Lower lobe of right lung (tissue), 2 donors: ENCODE measurements around the gene H6PD. TPM values are rescaled to one million over a fixed set of nuclear protein-coding genes. Genes with fewer than 3 reads are reported as not detected.

Experiments
- ATAC-seq, 2 donors: fragments of 200-7000 bp; cut with Tn5 transposase; one replicate each; pipeline ENCODE4 v1.9.1; 2020 to 2022; ENCODE audit warnings: mild to moderate bottlenecking in 2 of 2, moderate library complexity in 2 of 2
- DNase-seq: peaks from one replicate; pipeline ENCODE4 v3.0.0-alpha.2; 2020
- H3K27ac ChIP-seq: fragments of 200-600 bp; one replicate; pipeline ENCODE4 v1.8.0; 2022
- H3K27me3 ChIP-seq: fragments of 200-600 bp; one replicate; pipeline ENCODE4 v1.8.0; 2022; ENCODE audit warnings: low read depth
- H3K36me3 ChIP-seq: fragments of 200-600 bp; one replicate; pipeline ENCODE4 v1.8.0; 2022; ENCODE audit warnings: mild to moderate bottlenecking
- H3K4me1 ChIP-seq: fragments of 200-600 bp; one replicate; pipeline ENCODE4 v1.8.0; 2022
- H3K4me3 ChIP-seq: fragments of 200-600 bp; one replicate; pipeline ENCODE4 v1.8.0; 2022; ENCODE audit warnings: mild to moderate bottlenecking
- H3K9me3 ChIP-seq: fragments of 200-600 bp; one replicate; pipeline ENCODE4 v1.8.0; 2022
- intact Hi-C: fragments of 100-400 bp; cut with DNase I; formaldehyde crosslinking; loops from one replicate; pipeline ENCODE4 v1.11.0; 2022
- total RNA-seq: library from RNA; stranded (reverse); fragmentation: NEBNext Ultra II Directional; extraction: Animal tissue kit (Norgen Biotek cat#: 25700); gene quantifications from one replicate; pipeline ENCODE4 v1.2.1, GENCODE V29; 2021
- TF ChIP-seq, protein P1 (sequence below): fragments of 200-600 bp; IDR thresholded peaks from one replicate; pipeline ENCODE4 v1.8.0; 2022; ENCODE audit warnings: antibody characterized with exemption, mild to moderate bottlenecking
- donor health status: DM: no; HTN: yes; CAD: no; lungs with severe emphysema.

H6PD gene
- total RNA-seq, 1 donor from 2014 or later, result 40.7 TPM

DNA sequence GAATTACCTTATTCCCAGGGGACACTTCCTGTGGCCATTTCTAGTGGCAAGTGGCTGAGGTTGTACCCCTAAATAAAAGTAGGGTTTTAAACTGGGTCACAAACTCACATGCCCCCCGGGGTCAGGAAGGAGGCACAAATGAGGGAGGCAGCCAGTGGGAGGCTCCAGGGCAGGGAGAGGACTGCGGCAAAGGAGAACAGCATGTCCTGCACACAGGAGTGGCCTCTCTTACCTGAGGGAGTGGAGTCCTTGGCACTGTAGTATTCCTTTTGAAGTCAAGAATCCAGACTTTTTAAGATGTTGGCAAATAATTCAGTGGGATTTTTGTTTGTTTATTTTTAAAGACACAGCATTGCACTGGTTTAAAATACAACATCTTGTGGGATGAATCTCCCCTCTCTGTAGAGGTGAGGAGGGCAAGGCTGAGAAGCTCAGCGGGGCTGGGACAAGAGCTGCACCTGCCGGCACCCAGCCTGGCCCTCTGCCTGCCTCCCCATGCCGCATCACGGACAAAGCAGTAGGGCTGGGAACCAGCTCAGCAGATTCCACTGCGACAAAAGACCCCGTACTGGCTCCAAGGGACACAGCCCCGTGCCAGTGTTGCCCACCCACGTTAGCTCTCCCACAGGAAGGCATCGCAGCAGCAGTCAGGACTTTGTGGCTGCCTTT, 80.3 kb downstream of the H6PD start:
- no peak overlapping the region for H3K4me3 ChIP-seq
- DNase-seq (no peak), ATAC-seq (peak in 1 of 2 donors; percentile 62)
- no peaks in the 10 kb centered on the region for H3K27me3 ChIP-seq
- intact Hi-C loops, result no loop called here
- H3K4me1 ChIP-seq, result peaks cover 39% of the 10 kb centered on the region
- H3K9me3 ChIP-seq, result no peaks in the 10 kb centered on the region
- no peak overlapping the region for H3K27ac ChIP-seq
- no peaks in the 10 kb centered on the region for H3K36me3 ChIP-seq
- TF ChIP-seq, protein P1, sequence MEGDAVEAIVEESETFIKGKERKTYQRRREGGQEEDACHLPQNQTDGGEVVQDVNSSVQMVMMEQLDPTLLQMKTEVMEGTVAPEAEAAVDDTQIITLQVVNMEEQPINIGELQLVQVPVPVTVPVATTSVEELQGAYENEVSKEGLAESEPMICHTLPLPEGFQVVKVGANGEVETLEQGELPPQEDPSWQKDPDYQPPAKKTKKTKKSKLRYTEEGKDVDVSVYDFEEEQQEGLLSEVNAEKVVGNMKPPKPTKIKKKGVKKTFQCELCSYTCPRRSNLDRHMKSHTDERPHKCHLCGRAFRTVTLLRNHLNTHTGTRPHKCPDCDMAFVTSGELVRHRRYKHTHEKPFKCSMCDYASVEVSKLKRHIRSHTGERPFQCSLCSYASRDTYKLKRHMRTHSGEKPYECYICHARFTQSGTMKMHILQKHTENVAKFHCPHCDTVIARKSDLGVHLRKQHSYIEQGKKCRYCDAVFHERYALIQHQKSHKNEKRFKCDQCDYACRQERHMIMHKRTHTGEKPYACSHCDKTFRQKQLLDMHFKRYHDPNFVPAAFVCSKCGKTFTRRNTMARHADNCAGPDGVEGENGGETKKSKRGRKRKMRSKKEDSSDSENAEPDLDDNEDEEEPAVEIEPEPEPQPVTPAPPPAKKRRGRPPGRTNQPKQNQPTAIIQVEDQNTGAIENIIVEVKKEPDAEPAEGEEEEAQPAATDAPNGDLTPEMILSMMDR, result no peak

DNA sequence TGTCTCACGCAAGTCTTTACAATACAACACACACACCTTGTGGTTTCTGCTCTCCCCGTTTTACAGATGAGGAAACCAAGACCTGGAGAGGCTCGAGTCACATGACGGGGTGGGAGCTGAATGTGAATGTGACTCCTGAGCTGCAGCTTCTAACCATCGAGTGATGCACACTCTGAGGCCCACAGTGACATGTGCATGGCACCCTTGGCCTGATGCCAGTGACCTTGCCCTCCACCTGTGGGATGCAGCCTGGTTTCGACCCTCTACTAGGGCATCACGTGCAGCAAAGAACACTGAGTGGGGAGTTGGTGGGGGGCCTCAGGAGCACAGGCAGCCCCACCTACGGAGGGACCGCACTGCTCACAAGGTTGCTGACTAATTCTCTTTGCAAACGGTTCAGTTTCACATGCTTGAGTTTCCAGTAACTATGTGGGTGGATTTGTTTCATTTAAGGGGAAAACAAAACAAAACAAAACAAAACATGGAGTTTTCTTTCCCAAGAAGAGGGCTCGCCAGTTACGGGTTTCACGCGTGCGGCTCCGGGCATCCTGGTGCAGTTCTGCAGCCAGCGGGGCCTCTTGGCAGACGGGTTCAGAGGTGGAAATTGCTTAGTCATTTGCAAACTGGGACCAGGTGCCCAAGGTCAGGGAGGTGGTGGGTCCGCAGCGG, 81.0 kb downstream of the H6PD start:
- Histone ChIP-seq H3K27ac (no peak overlapping the region), H3K4me3 (no peak overlapping the region), H3K27me3 (no peaks in the 10 kb centered on the region), H3K9me3 (no peaks in the 10 kb centered on the region), H3K4me1 (peaks cover 46% of the 10 kb centered on the region), H3K36me3 (no peaks in the 10 kb centered on the region)
- no peak for ATAC-seq
- DNase-seq, result no peak
- TF ChIP-seq, protein P1, result no peak
- intact Hi-C loops, result no loop called here

DNA sequence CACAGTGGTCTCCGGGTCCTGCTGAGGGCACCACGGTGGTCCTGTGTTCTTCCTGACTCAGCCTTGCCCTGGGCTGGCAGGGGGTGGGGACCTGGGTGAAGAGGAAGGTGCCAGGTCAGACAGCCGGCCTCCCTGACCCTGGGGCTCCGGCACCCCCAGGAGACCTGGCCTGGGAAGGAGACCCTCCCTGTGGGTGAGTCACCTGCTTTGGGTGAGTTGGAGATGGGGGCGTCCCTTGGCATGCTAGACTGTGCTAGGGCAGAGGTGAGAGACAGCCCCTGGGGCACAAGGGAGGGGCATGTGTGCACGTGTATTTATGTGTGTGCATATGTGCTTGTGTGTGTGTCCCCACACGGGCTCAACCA, 81.5 kb downstream of the H6PD start:
- intact Hi-C loops, result no loop called here
- H3K4me3 ChIP-seq, result no peak overlapping the region
- TF ChIP-seq, protein P1, result no peak
- ATAC-seq (peak in 1 of 2 donors; percentile 4), DNase-seq (no peak)
- no peaks in the 10 kb centered on the region for H3K9me3 ChIP-seq
- no peak overlapping the region for H3K27ac ChIP-seq
- no peaks in the 10 kb centered on the region for H3K36me3 ChIP-seq
- H3K27me3 ChIP-seq, result no peaks in the 10 kb centered on the region
- peaks cover 51% of the 10 kb centered on the region for H3K4me1 ChIP-seq

DNA sequence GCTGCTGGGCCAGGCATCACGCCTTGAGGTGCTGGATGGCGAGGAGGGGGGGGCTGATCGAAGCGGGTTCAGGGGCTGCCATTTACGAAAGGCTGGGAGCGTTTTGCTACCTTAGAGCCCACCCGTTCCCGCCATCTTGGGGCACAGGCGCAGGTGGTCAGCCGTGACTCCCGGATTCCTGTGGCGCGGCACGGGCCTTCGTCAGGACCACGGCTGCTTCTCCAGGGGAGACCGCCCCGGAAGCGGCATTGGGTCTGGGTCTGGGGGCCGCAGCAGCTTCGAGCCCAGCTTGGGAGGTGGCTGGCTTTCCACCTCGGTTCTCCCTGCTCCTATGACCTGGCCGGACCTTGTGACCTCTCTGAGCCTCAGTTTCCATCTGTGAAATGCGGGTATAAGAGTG, 81.9 kb downstream of the H6PD start:
- H3K27ac ChIP-seq, result no peak overlapping the region
- no peak for DNase-seq

DNA sequence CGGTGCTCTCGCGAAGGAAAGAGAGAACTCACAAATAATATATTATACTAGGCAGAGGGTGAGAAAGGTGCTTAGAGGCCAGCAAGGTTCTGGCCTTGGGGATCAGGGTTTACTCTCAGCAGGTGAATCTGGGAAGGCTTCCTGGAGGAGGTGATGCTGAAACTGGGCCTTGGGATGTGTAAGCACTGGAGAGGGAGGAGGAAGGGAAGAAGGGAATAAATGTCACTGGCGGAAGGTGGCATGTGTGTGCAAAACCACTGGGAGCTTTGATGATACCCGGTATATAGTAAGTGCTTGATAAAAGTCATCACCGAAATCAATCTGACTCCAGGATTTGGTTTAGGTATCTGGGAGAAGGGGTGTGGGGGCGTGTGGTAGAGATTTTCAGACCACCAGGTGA, 82.5 kb downstream of the H6PD start:
- intact Hi-C loops, result no loop called here
- Histone ChIP-seq H3K4me3 (no peak overlapping the region), H3K4me1 (peaks cover 61% of the 10 kb centered on the region), H3K27ac (no peak overlapping the region), H3K36me3 (no peaks in the 10 kb centered on the region), H3K9me3 (no peaks in the 10 kb centered on the region), H3K27me3 (no peaks in the 10 kb centered on the region)
- no peak for ATAC-seq
- TF ChIP-seq, protein P1, result no peak
- no peak for DNase-seq

More for the DNA sequence above, 81.9 kb downstream of the H6PD start:
- no peak overlapping the region for H3K4me3 ChIP-seq
- H3K27me3 ChIP-seq, result no peaks in the 10 kb centered on the region
- H3K36me3 ChIP-seq, result no peaks in the 10 kb centered on the region
- intact Hi-C loops, result no loop called here
- H3K4me1 ChIP-seq, result peaks cover 55% of the 10 kb centered on the region
- no peak for ATAC-seq
- TF ChIP-seq, protein P1, result no peak
- no peaks in the 10 kb centered on the region for H3K9me3 ChIP-seq
